ENCODE results near the gene ASS1.
A peak's percentile ranks its signal among the peaks of the same experiment; 100 is the strongest.
"Not testable (repeated sequence)": the region's sequence is repeated elsewhere in the genome, so short reads cannot be mapped to it uniquely, and the experiment has no call there.

The ASS1 gene

GRCh38 chr9:130444565-130445221 lies at the start of gene ASS1:
Gene ASS1, plus strand, starts transcription at chr9:130444961. Its CDS starts 7,268 bp downstream, at chr9:130452229.
- ChIA-PET POLR2A (ENCODE audit: low non-redundant PET) (no interaction called here), CTCF (interaction anchor here (1.4 kb wide), 1 partner anchor 18 kb away, joined by 3 read pairs; no protein-coding TSS in a partner anchor)
- DNase-seq (ENCODE audit: low spot score): peak; percentile 80
- peak within 1 kb of the TSS; percentile 99 for H3K27ac ChIP-seq
- TF ChIP-seq CTCF (conservative IDR thresholded peaks at IDR 0.05; ENCODE audit: low read depth): no peak

- POLR2A ChIA-PET (ENCODE audit: low non-redundant PET): interaction anchor here (0.5 kb wide), 1 partner anchor 245 kb away, joined by 3 read pairs; no protein-coding TSS in a partner anchor
- CTCF ChIA-PET: interaction anchor here (0.6 kb wide), 1 partner anchor 231 kb away, joined by 3 read pairs; no protein-coding TSS in a partner anchor
- no peak for TF ChIP-seq CTCF (conservative IDR thresholded peaks at IDR 0.05; ENCODE audit: low read depth)
- DNase-seq (ENCODE audit: low spot score): no peak
- H3K27ac ChIP-seq: no peak overlapping the region
Measured at GRCh38 chr9:130395810-130396435, 48.8 kb upstream of the ASS1 start.

- DNase-seq (ENCODE audit: low spot score): peak; percentile 48
- ChIA-PET POLR2A (ENCODE audit: low non-redundant PET) (interaction anchor here (0.5 to 0.6 kb wide), 3 partner anchors 15 to 246 kb away, joined by 3 to 5 read pairs (median 4); no protein-coding TSS in a partner anchor), CTCF (interaction anchor here (0.6 kb wide), 2 partner anchors 43 to 231 kb away, joined by 3 read pairs; no protein-coding TSS in a partner anchor)
- no peak for TF ChIP-seq CTCF (conservative IDR thresholded peaks at IDR 0.05; ENCODE audit: low read depth)
- H3K27ac ChIP-seq: no peak overlapping the region
Measured at GRCh38 chr9:130396581-130396980, 48.2 kb upstream of the ASS1 start.

- CTCF ChIA-PET: interaction anchor here (0.6 kb wide), 2 partner anchors 43 to 49 kb away, joined by 3 to 7 read pairs; no protein-coding TSS in a partner anchor
- DNase-seq (ENCODE audit: low spot score): no peak
- POLR2A ChIA-PET (ENCODE audit: low non-redundant PET): no interaction called here
- TF ChIP-seq CTCF (conservative IDR thresholded peaks at IDR 0.05; ENCODE audit: low read depth): no peak
- no peak overlapping the region for H3K27ac ChIP-seq
Measured at GRCh38 chr9:130398487-130399240, 46.1 kb upstream of the ASS1 start.

- POLR2A ChIA-PET (ENCODE audit: low non-redundant PET): no interaction called here
- DNase-seq (ENCODE audit: low spot score): no peak
- TF ChIP-seq CTCF (conservative IDR thresholded peaks at IDR 0.05; ENCODE audit: low read depth): no peak
- CTCF ChIA-PET: interaction anchor here (0.6 kb wide), 1 partner anchor 44 kb away, joined by 7 read pairs; no protein-coding TSS in a partner anchor
- no peak overlapping the region for H3K27ac ChIP-seq
Measured at GRCh38 chr9:130399768-130400167, 45.0 kb upstream of the ASS1 start.

- no peak overlapping the region for H3K27ac ChIP-seq
- POLR2A ChIA-PET (ENCODE audit: low non-redundant PET): no interaction called here
- DNase-seq (ENCODE audit: low spot score): no peak
- no peak for TF ChIP-seq CTCF (conservative IDR thresholded peaks at IDR 0.05; ENCODE audit: low read depth)
- CTCF ChIA-PET: interaction anchor here (0.6 to 0.7 kb wide), 2 partner anchors 20 to 29 kb away, joined by 3 to 6 read pairs; no protein-coding TSS in a partner anchor
Measured at GRCh38 chr9:130400870-130401269, 43.9 kb upstream of the ASS1 start.

- POLR2A ChIA-PET (ENCODE audit: low non-redundant PET); CTCF ChIA-PET; DNase-seq (ENCODE audit: low spot score); H3K27ac ChIP-seq: not testable (repeated sequence)
Measured at GRCh38 chr9:130401742-130402141, 43.0 kb upstream of the ASS1 start.

Measured in RWPE1 (cell line).